ENCODE results near the gene MEX3A.
A peak's percentile ranks its signal among the peaks of the same experiment; 100 is the strongest.

MEX3A gene

GRCh38 chr1:156089704-156090103 lies 7.4 kb upstream of the MEX3A start:
- Histone ChIP-seq H3K4me3 (ENCODE audit: low read length) (no peak overlapping the region), H3K79me2 (ENCODE audit: control insufficient read depth, low read length) (no peaks in the 10 kb centered on the region), H3K9me2 (replicated peaks; ENCODE audit: control insufficient read depth, low read length) (no peaks in the 10 kb centered on the region), H3K36me3 (ENCODE audit: control insufficient read depth, low read length) (no peaks in the 10 kb centered on the region), H3K9me3 (ENCODE audit: control insufficient read depth, insufficient read depth, low read length) (no peaks in the 10 kb centered on the region), H3K27ac (ENCODE audit: low read depth, low read length) (no peak overlapping the region), H3K4me1 (ENCODE audit: control insufficient read depth, low read length) (peaks cover 13% of the 10 kb centered on the region), H3K4me2 (ENCODE audit: low read length) (no peak overlapping the region; the same call in 1 of the 2 replicates), H4K20me1 (ENCODE audit: control insufficient read depth, insufficient read depth, low read depth, low read length) (no peaks in the 10 kb centered on the region), H3F3A (ENCODE audit: control insufficient read depth, insufficient read depth) (0 out of 2 replicates have a peak, but pooled peaks cover under 1% of the 10 kb centered on the region), H3K27me3 (ENCODE audit: control insufficient read depth, low read length) (no peaks in the 10 kb centered on the region)
- TF ChIP-seq EZH2phosphoT487 (IDR thresholded peaks at IDR 0.05; ENCODE audit: borderline replicate concordance, low read length): no peak
- TF ChIP-seq CTCF (IDR thresholded peaks at IDR 0.05; ENCODE audit: low read depth, low read length, poor library complexity, severe bottlenecking): no peak

- Histone ChIP-seq H4K20me1 (ENCODE audit: control insufficient read depth, insufficient read depth, low read depth, low read length) (no peaks in the 10 kb centered on the region), H3K27me3 (ENCODE audit: control insufficient read depth, low read length) (peaks cover 16% of the 10 kb centered on the region), H3K4me2 (ENCODE audit: low read length) (no peak overlapping the region), H3K4me1 (ENCODE audit: control insufficient read depth, low read length) (peaks cover 32% of the 10 kb centered on the region), H3K9me3 (ENCODE audit: control insufficient read depth, insufficient read depth, low read length) (no peaks in the 10 kb centered on the region), H3K79me2 (ENCODE audit: control insufficient read depth, low read length) (no peaks in the 10 kb centered on the region), H3K9me2 (replicated peaks; ENCODE audit: control insufficient read depth, low read length) (no peaks in the 10 kb centered on the region), H3F3A (ENCODE audit: control insufficient read depth, insufficient read depth) (peaks cover 4% of the 10 kb centered on the region; the same call in 1 of the 2 replicates), H3K36me3 (ENCODE audit: control insufficient read depth, low read length) (no peaks in the 10 kb centered on the region), H3K4me3 (ENCODE audit: low read length) (no peak overlapping the region), H3K27ac (ENCODE audit: low read depth, low read length) (no peak overlapping the region)
- no peak for TF ChIP-seq CTCF (IDR thresholded peaks at IDR 0.05; ENCODE audit: low read depth, low read length, poor library complexity, severe bottlenecking)
These were observed 4.0 kb upstream of the MEX3A start for GRCh38 chr1:156086256-156086662.

- TF ChIP-seq EZH2phosphoT487 (IDR thresholded peaks at IDR 0.05; ENCODE audit: borderline replicate concordance, low read length) (no peak), CTCF (IDR thresholded peaks at IDR 0.05; ENCODE audit: low read depth, low read length, poor library complexity, severe bottlenecking) (no peak)
- Histone ChIP-seq H3K9me3 (ENCODE audit: control insufficient read depth, insufficient read depth, low read length) (no peaks in the 10 kb centered on the region), H3K9me2 (replicated peaks; ENCODE audit: control insufficient read depth, low read length) (no peaks in the 10 kb centered on the region), H3K4me2 (ENCODE audit: low read length) (peak overlapping the region; percentile 81; the same call in 1 of the 2 replicates), H3K27me3 (ENCODE audit: control insufficient read depth, low read length) (peaks cover 22% of the 10 kb centered on the region), H3K36me3 (ENCODE audit: control insufficient read depth, low read length) (no peaks in the 10 kb centered on the region), H4K20me1 (ENCODE audit: control insufficient read depth, insufficient read depth, low read depth, low read length) (no peaks in the 10 kb centered on the region), H3K79me2 (ENCODE audit: control insufficient read depth, low read length) (no peaks in the 10 kb centered on the region), H3K4me3 (ENCODE audit: low read length) (peak overlapping the region; percentile 77; the same call in 1 of the 2 replicates), H3K27ac (ENCODE audit: low read depth, low read length) (no peak overlapping the region), H3K4me1 (ENCODE audit: control insufficient read depth, low read length) (peaks cover 23% of the 10 kb centered on the region), H3F3A (ENCODE audit: control insufficient read depth, insufficient read depth) (peaks cover 8% of the 10 kb centered on the region)
These were observed 1.8 kb upstream of the MEX3A start for GRCh38 chr1:156083800-156084790.
